ENCODE measurements around the gene SHD.

SHD gene

DNA sequence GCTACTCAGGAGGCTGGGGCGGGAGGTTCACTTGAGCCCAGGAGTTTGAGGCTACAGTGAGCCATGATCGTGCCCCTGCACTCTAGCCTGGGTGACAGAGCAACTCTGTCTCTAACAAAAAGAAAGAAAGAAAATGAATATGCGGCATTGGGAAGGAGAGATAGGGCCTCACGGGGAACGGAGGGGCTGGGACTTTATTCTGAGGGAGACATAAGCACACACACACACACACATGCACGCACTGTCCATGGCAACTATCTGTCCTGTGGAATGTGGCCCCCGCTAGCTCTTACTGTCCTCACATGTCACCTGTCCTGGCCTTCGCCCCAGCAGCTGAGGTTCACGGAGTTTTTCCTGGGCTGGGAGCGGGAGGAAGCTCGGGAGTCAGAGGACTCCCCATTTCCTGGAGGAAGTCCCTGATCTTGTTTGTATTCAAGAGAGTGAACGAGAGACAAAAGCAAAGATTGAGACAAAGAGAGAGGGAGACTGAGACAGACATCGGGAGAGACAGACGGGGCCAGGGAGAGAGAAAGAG is 58.9 kb downstream of the SHD start:
- peaks cover 41% of the 10 kb centered on the region for H3K4me1 Mint-ChIP-seq
- peak overlapping the region; percentile 76 for H3K4me3 Mint-ChIP-seq
- no peaks in the 10 kb centered on the region for H3K9me3 Mint-ChIP-seq
- no peak for DNase-seq
- no peak for TF ChIP-seq CTCF (IDR thresholded peaks at IDR 0.05)
- peak overlapping the region; percentile 70 for H3K27ac Mint-ChIP-seq
- peaks cover 14% of the 10 kb centered on the region for H3K27me3 Mint-ChIP-seq (ENCODE audit: low read depth, poor library complexity)
- peaks cover 22% of the 10 kb centered on the region for H3K36me3 Mint-ChIP-seq (ENCODE audit: low read depth)

DNA sequence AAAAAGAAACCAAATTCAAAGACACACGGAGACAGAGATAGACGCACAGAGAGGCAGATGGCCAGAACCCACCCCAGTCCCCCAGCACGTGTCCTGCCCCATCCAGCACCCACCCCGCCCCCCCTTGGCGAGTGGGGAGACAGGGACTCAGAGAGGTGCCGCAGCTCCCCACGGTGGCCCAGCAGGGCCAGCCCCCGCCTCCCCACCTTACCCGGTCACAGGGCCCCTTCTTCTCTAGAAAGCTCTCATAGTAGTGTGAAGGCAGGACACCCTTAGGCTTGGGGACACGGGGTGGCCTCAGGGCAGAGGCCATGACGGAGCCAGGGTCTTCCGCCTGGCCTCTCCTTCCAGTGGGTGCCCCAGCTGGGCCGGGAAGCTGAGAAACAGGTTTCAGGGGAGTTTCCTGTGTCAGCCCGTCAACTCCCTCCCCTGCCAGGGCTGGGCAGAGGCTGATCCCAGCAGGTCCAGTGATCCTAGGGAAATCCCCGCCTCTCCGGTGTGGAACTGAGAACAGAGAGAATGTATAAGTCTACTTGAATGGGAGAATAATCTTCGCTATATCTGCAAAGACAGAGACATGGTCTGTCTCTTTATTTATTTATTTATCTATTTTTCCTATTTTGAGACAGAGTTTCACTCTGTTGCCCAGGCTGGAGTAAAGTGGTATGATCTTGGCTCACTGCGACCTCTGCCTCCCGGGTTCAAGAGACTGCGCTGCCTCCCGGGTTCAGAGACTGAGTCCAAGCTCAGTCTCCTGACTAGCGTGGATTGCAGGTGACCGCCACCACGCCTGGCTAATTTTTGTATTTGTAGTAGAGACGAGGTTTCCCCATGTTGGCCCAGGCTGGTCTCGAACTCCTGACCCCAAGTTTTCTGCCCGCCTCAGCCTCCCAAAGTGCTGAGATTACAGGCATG is 59.6 kb downstream of the SHD start, which contains the start of gene STAP2:
STAP2 (minus strand) TSS at position 387 of the 915 bp plus-strand sequence; CDS start at position 313, 74 bp downstream.
- Mint-ChIP-seq H3K27ac (peak within 1 kb of the TSS; percentile 80), H3K9me3 (no peaks in the 10 kb centered on the region), H3K4me1 (peaks cover 41% of the 10 kb centered on the region), H3K36me3 (ENCODE audit: low read depth) (peaks cover 22% of the 10 kb centered on the region), H3K4me3 (peak within 1 kb of the TSS; percentile 76), H3K27me3 (ENCODE audit: low read depth, poor library complexity) (peaks cover 14% of the 10 kb centered on the region)
- no peak for TF ChIP-seq CTCF (IDR thresholded peaks at IDR 0.05)
- no peak for DNase-seq
